H9 (cell line): ENCODE data around the gene ZNF746. TPM values are rescaled to one million over a fixed set of nuclear protein-coding genes. Genes with fewer than 3 reads are reported as not detected.

Experiments
- DNase-seq: peaks from one replicate; pipeline ENCODE4 v3.0.0-alpha.2; 2017
- H2AFZ ChIP-seq: one replicate; pipeline ENCODE4 v1.6.1; 2013; ENCODE audit warnings: mild to moderate bottlenecking, low read length, control low read depth, moderate library complexity
- H2AK5ac ChIP-seq: 2 replicates; pipeline ENCODE4 v1.6.1; 2013; ENCODE audit warnings: low read length, control low read depth, mixed read lengths; ENCODE audit not compliant: insufficient read length
- H2BK120ac ChIP-seq: one replicate; pipeline ENCODE4 v1.6.1; 2013; ENCODE audit warnings: low read depth, mild to moderate bottlenecking, low read length, control low read depth, inconsistent platforms; ENCODE audit not compliant: poor library complexity, severe bottlenecking
- H2BK12ac ChIP-seq: 2 replicates; pipeline ENCODE4 v1.6.1; 2013; ENCODE audit warnings: low read length, control low read depth, mixed read lengths, low read depth; ENCODE audit not compliant: insufficient read length
- H2BK15ac ChIP-seq: 2 replicates; pipeline ENCODE4 v1.6.1; 2013; ENCODE audit warnings: low read depth, low read length, control low read depth
- H2BK20ac ChIP-seq: one replicate; pipeline ENCODE4 v1.6.1; 2013; ENCODE audit warnings: low read depth, mild to moderate bottlenecking, low read length, control low read depth, inconsistent platforms; ENCODE audit not compliant: poor library complexity, severe bottlenecking
- H2BK5ac ChIP-seq: 2 replicates; pipeline ENCODE4 v1.6.1; 2013; ENCODE audit warnings: low read length, control low read depth, mixed read lengths; ENCODE audit not compliant: insufficient read length
- H3K14ac ChIP-seq: 2 replicates; pipeline ENCODE4 v1.6.1; 2013; ENCODE audit warnings: low read length, control low read depth; ENCODE audit not compliant: insufficient read depth
- H3K18ac ChIP-seq: 2 replicates; pipeline ENCODE4 v1.6.1; 2013; ENCODE audit warnings: low read depth, mild to moderate bottlenecking, mixed read lengths, low read length, control low read depth; ENCODE audit not compliant: insufficient read length
- H3K23ac ChIP-seq: 2 replicates; pipeline ENCODE4 v1.6.1; 2013; ENCODE audit warnings: low read length, control low read depth, mixed read lengths, low read depth; ENCODE audit not compliant: insufficient read length
- H3K23me2 ChIP-seq: 2 replicates; pipeline ENCODE4 v1.6.1; 2013; ENCODE audit warnings: low read depth, mild to moderate bottlenecking, mixed read lengths, low read length, control low read depth; ENCODE audit not compliant: insufficient read length, poor library complexity, severe bottlenecking
- H3K27ac ChIP-seq: 2 replicates; pipeline ENCODE4 v1.5.1; 2013; ENCODE audit warnings: low read length, control low read depth, mixed read lengths, low read depth; ENCODE audit not compliant: insufficient read length
- H3K27me3 ChIP-seq: 2 replicates; pipeline ENCODE4 v1.6.1; 2013; ENCODE audit warnings: low read length, control low read depth, inconsistent platforms; ENCODE audit not compliant: insufficient read depth
- H3K4ac ChIP-seq: 2 replicates; pipeline ENCODE4 v1.6.1; 2013; ENCODE audit warnings: low read depth, mild to moderate bottlenecking, control low read depth, inconsistent platforms, low read length, moderate library complexity
- H3K4me1 ChIP-seq: 2 replicates; pipeline ENCODE4 v1.6.1; 2013; ENCODE audit warnings: low read length, control low read depth, inconsistent platforms; ENCODE audit not compliant: insufficient read depth
- H3K4me2 ChIP-seq: 2 replicates; pipeline ENCODE4 v1.6.1; 2013; ENCODE audit warnings: low read length, control low read depth, mixed read lengths; ENCODE audit not compliant: insufficient read length, insufficient read depth
- H3K56ac ChIP-seq: 2 replicates; pipeline ENCODE4 v1.6.1; 2013; ENCODE audit warnings: low read depth, mild to moderate bottlenecking, mixed read lengths, low read length, control low read depth; ENCODE audit not compliant: insufficient read length
- H3K79me1 ChIP-seq: 2 replicates; pipeline ENCODE4 v1.6.1; 2013; ENCODE audit warnings: low read depth, mild to moderate bottlenecking, moderate library complexity, low read length, control low read depth, inconsistent platforms; ENCODE audit not compliant: insufficient read depth, poor library complexity, severe bottlenecking
- H3K79me2 ChIP-seq: 2 replicates; pipeline ENCODE4 v1.6.1; 2013; ENCODE audit warnings: low read length, control low read depth, inconsistent platforms; ENCODE audit not compliant: insufficient read depth
- H3K9ac ChIP-seq: 2 replicates; pipeline ENCODE4 v1.6.1; 2013; ENCODE audit warnings: low read length, control low read depth, mixed read lengths; ENCODE audit not compliant: insufficient read length; ENCODE audit errors: extremely low read depth
- H3K9me3 ChIP-seq: one replicate; pipeline ENCODE4 v1.6.1; 2013; ENCODE audit warnings: low read depth, low read length, inconsistent platforms; ENCODE audit not compliant: control insufficient read depth
- H3T11ph ChIP-seq: one replicate; pipeline ENCODE4 v1.6.1; 2013; ENCODE audit warnings: mild to moderate bottlenecking, low read length, control low read depth, inconsistent platforms
- H4K20me1 ChIP-seq: one replicate; pipeline ENCODE4 v1.6.1; 2013; ENCODE audit not compliant: control insufficient read depth, insufficient read length, insufficient read depth
- H4K5ac ChIP-seq: 2 replicates; pipeline ENCODE4 v1.6.1; 2013; ENCODE audit warnings: low read depth, mild to moderate bottlenecking, mixed read lengths, low read length, control low read depth; ENCODE audit not compliant: insufficient read length
- H4K8ac ChIP-seq: replicated peaks from 2 replicates; pipeline ENCODE4 v1.6.1; 2013; ENCODE audit warnings: low read length, control low read depth, mixed read lengths, low read depth; ENCODE audit not compliant: insufficient read length
- H4K91ac ChIP-seq: 2 replicates; pipeline ENCODE4 v1.6.1; 2013; ENCODE audit warnings: low read depth, mild to moderate bottlenecking, moderate library complexity, mixed read lengths, low read length, control low read depth; ENCODE audit not compliant: insufficient read length
- H3K27ac Mint-ChIP-seq, 3 experiments: 2 replicates in 2 of 3; 3 replicates in 1 of 3; pipeline ENCODE4 v1.8.0; 2020 to 2021; ENCODE audit warnings: mixed read lengths in 3 of 3, mild to moderate bottlenecking in 1 of 3, moderate library complexity in 1 of 3
- H3K27me3 Mint-ChIP-seq: 2 replicates; pipeline ENCODE4 v1.8.0; 2021; ENCODE audit warnings: low read depth, mild to moderate bottlenecking, moderate library complexity, mixed read lengths
- H3K36me3 Mint-ChIP-seq, 3 experiments: 2 replicates in 2 of 3; 3 replicates in 1 of 3; pipeline ENCODE4 v1.8.0; 2020 to 2021; ENCODE audit warnings: low read depth in 3 of 3, mixed read lengths in 3 of 3; ENCODE audit not compliant: insufficient read depth in 1 of 3
- H3K4me1 Mint-ChIP-seq, 2 experiments: 2 replicates each; pipeline ENCODE4 v1.8.0; 2020; ENCODE audit warnings: mixed read lengths in 2 of 2
- H3K4me3 Mint-ChIP-seq, 2 experiments: 2 replicates in 1 of 2; 3 replicates in 1 of 2; pipeline ENCODE4 v1.8.0; 2020 to 2021; ENCODE audit warnings: mild to moderate bottlenecking in 2 of 2, mixed read lengths in 2 of 2, moderate library complexity in 1 of 2
- H3K9me3 Mint-ChIP-seq, 2 experiments: 2 replicates in 1 of 2; 3 replicates in 1 of 2; pipeline ENCODE4 v1.8.0; 2020; ENCODE audit warnings: mild to moderate bottlenecking in 2 of 2, mixed read lengths in 2 of 2, moderate library complexity in 1 of 2
- CTCF ChIP-seq: fragments of 200-600 bp; sonication (generic); conservative IDR thresholded peaks from 3 replicates; pipeline ENCODE4 v1.8.0; 2021; ENCODE audit warnings: antibody characterized with exemption, mild to moderate bottlenecking
- WGBS: extraction: QIAGEN DNeasy Blood & Tissue Kit; methylation state at CpG from one replicate; pipeline ENCODE4 v1.1.7; 2013; ENCODE audit warnings: missing lambda C conversion rate, low lambda C conversion rate, mixed read lengths; ENCODE audit not compliant: insufficient read length; ENCODE audit errors: extremely low coverage; 5-methylcytosine and 5-hydroxymethylcytosine counted together
- total RNA-seq: library from RNA; stranded (reverse); gene quantifications from 2 replicates; pipeline ENCODE4 v1.2.1, GENCODE V29; 2021

Gene ZNF746
- total RNA-seq, 1 experiment from 2014 or later, result 26.7 TPM

GRCh38 chr7:149430192-149430591 is 67.4 kb downstream of the ZNF746 start:
- no peak overlapping the region for H2BK15ac ChIP-seq
- H2BK20ac ChIP-seq, result no peak overlapping the region
- no peak overlapping the region for H3T11ph ChIP-seq
- no peak for DNase-seq
- no peaks in the 10 kb centered on the region for H3K9me3 ChIP-seq
- H3K9ac ChIP-seq, result no peak overlapping the region
- Mint-ChIP-seq H3K36me3 (peaks cover 11 to 34% (median 13%) of the 10 kb centered on the region in 3 experiments; a peak in 6 of 7 replicates), H3K9me3 (no peaks in the 10 kb centered on the region), H3K4me3 (no peak overlapping the region), H3K27me3 (no peaks in the 10 kb centered on the region), H3K4me1 (no peaks in the 10 kb centered on the region), H3K27ac (no peak overlapping the region; a peak in 1 of 7 replicates)
- no peak overlapping the region for H3K23ac ChIP-seq
- H3K14ac ChIP-seq, result no peak overlapping the region
- no peak overlapping the region for H2AK5ac ChIP-seq
- H3K56ac ChIP-seq, result no peak overlapping the region
- H4K5ac ChIP-seq, result no peak overlapping the region
- H3K27me3 ChIP-seq, result no peaks in the 10 kb centered on the region
- H2BK12ac ChIP-seq, result no peak overlapping the region
- no peak overlapping the region for H3K4ac ChIP-seq
- H4K91ac ChIP-seq, result no peak overlapping the region
- H4K20me1 ChIP-seq, result no peaks in the 10 kb centered on the region
- no peak overlapping the region for H4K8ac ChIP-seq
- TF ChIP-seq CTCF, result no peak
- H3K18ac ChIP-seq, result no peak overlapping the region
- H3K4me1 ChIP-seq, result no peaks in the 10 kb centered on the region
- H2AFZ ChIP-seq, result no peak overlapping the region
- no peak overlapping the region for H2BK5ac ChIP-seq
- no peak overlapping the region for H3K27ac ChIP-seq
- no CpG with 5 or more reads among the region's 4 CpGs for WGBS
- no peaks in the 10 kb centered on the region for H3K79me1 ChIP-seq
- no peaks in the 10 kb centered on the region for H3K23me2 ChIP-seq
- H3K4me2 ChIP-seq, result no peak overlapping the region
- no peak overlapping the region for H2BK120ac ChIP-seq
- H3K79me2 ChIP-seq, result no peaks in the 10 kb centered on the region
